Right renal cortex interstitium (tissue), 3 donors: ENCODE data around the gene ITIH2. TPM values are rescaled to one million over a fixed set of nuclear protein-coding genes. Genes with fewer than 3 reads are reported as not detected.
"Not testable (repeated sequence)": the region's sequence is repeated elsewhere in the genome, so short reads cannot be mapped to it uniquely, and the experiment has no call there.

Source experiments
- DNase-seq, 3 donors: peaks; one replicate each; pipeline ENCODE4 v3.0.0-alpha.2; 2013; ENCODE audit warnings: low read depth in 3 of 3, low spot score in 2 of 3
- polyA plus RNA-seq, 3 donors: library from polyadenylated mRNA; unstranded; fragments of 120-200 nt; gene quantifications; one replicate each; pipeline ENCODE4 v1.2.1, GENCODE V29; 2013; ENCODE audit not compliant: insufficient read length in 3 of 3

Gene ITIH2
- polyA plus RNA-seq: under 1 TPM; 0.19 to 0.61 (median 0.42) TPM

- no peak for DNase-seq
Observed at GRCh38 chr10:7703140-7703539, at the start of gene ITIH2. TSS of gene ITIH2 (plus strand) at chr10:7703316. CDS start at chr10:7703435, 119 bp downstream.

- not testable (repeated sequence) for DNase-seq
Observed at GRCh38 chr10:7657079-7657478, 46.0 kb upstream of the ITIH2 start.

- DNase-seq: no peak
Observed at GRCh38 chr10:7657552-7657951, 45.6 kb upstream of the ITIH2 start.

- DNase-seq: no peak
Observed at GRCh38 chr10:7659560-7659959, 43.6 kb upstream of the ITIH2 start.

GRCh38 chr10:7662522-7662921, 40.6 kb upstream of the ITIH2 start:
- DNase-seq: no peak

GRCh38 chr10:7664707-7665106, 38.4 kb upstream of the ITIH2 start:
- no peak for DNase-seq

GRCh38 chr10:7665767-7666166, 37.3 kb upstream of the ITIH2 start:
- no peak for DNase-seq

- DNase-seq: no peak
Observed at GRCh38 chr10:7666253-7667023, 36.7 kb upstream of the ITIH2 start, which contains the start of gene ITIH5. TSS of gene ITIH5 (minus strand) at chr10:7666966. CDS start at chr10:7666892, 74 bp downstream.

GRCh38 chr10:7667262-7668141, 35.6 kb upstream of the ITIH2 start:
- DNase-seq: no peak

- DNase-seq: no peak
Observed at GRCh38 chr10:7670157-7670556, 33.0 kb upstream of the ITIH2 start.

GRCh38 chr10:7672341-7673134, 30.6 kb upstream of the ITIH2 start:
- no peak for DNase-seq

- DNase-seq: no peak
Observed at GRCh38 chr10:7679256-7679655, 23.9 kb upstream of the ITIH2 start.

- not testable (repeated sequence) for DNase-seq
Observed at GRCh38 chr10:7680078-7680477, 23.0 kb upstream of the ITIH2 start.

- no peak for DNase-seq
Observed at GRCh38 chr10:7686351-7687171, 16.6 kb upstream of the ITIH2 start.

- DNase-seq: peak; percentile 71 to 77 (median 74)
Observed at GRCh38 chr10:7687228-7687907, 15.7 kb upstream of the ITIH2 start.

GRCh38 chr10:7689591-7689990, 13.5 kb upstream of the ITIH2 start:
- DNase-seq: no peak

- DNase-seq: not testable (repeated sequence)
Observed at GRCh38 chr10:7690885-7691597, 12.1 kb upstream of the ITIH2 start.

- DNase-seq: not testable (repeated sequence)
Observed at GRCh38 chr10:7692368-7692767, 10.7 kb upstream of the ITIH2 start.

- not testable (repeated sequence) for DNase-seq
Observed at GRCh38 chr10:7693194-7693593, 9.9 kb upstream of the ITIH2 start.
